ENCODE results near the gene CILP2.
A peak's percentile ranks its signal among the peaks of the same experiment; 100 is the strongest.

The CILP2 gene

GRCh38 chr19:19550972-19551852 is 13.1 kb downstream of the CILP2 start:
- ChIA-PET POLR2A (ENCODE audit: low non-redundant PET) (no interaction called here), CTCF (interaction anchor here (0.6 to 2.8 kb wide), 4 partner anchors 9 to 93 kb away, joined by 3 to 25 read pairs (median 4); no protein-coding TSS in a partner anchor)
- H3K27ac ChIP-seq, result peak overlapping the region; percentile 18; the same call in 1 of the 2 replicates
- TF ChIP-seq CTCF (conservative IDR thresholded peaks at IDR 0.05; ENCODE audit: low read depth), result no peak
- no peak for DNase-seq (ENCODE audit: low spot score)

- H3K27ac ChIP-seq, result peak overlapping the region; percentile 18; the same call in 1 of the 2 replicates
- POLR2A ChIA-PET (ENCODE audit: low non-redundant PET), result no interaction called here
- no peak for TF ChIP-seq CTCF (conservative IDR thresholded peaks at IDR 0.05; ENCODE audit: low read depth)
- DNase-seq (ENCODE audit: low spot score), result no peak
- CTCF ChIA-PET, result interaction anchor here (0.8 to 2.8 kb wide), 7 partner anchors 8 to 99 kb away, joined by 3 to 25 read pairs (median 4); no protein-coding TSS in a partner anchor
Measured at GRCh38 chr19:19551853-19552192, 13.8 kb downstream of the CILP2 start.

- CTCF ChIA-PET, result interaction anchor here (0.6 to 2.8 kb wide), 10 partner anchors 9 to 98 kb away, joined by 3 to 25 read pairs (median 4); no protein-coding TSS in a partner anchor
- H3K27ac ChIP-seq, result peak overlapping the region; percentile 18; the same call in 1 of the 2 replicates
- peak; percentile 70 for TF ChIP-seq CTCF (conservative IDR thresholded peaks at IDR 0.05; ENCODE audit: low read depth)
- peak; percentile 57 for DNase-seq (ENCODE audit: low spot score)
- POLR2A ChIA-PET (ENCODE audit: low non-redundant PET), result interaction anchor here (0.6 kb wide), 1 partner anchor 21 kb away, joined by 3 read pairs; no protein-coding TSS in a partner anchor
Measured at GRCh38 chr19:19552798-19553197, 14.7 kb downstream of the CILP2 start.

DNA sequence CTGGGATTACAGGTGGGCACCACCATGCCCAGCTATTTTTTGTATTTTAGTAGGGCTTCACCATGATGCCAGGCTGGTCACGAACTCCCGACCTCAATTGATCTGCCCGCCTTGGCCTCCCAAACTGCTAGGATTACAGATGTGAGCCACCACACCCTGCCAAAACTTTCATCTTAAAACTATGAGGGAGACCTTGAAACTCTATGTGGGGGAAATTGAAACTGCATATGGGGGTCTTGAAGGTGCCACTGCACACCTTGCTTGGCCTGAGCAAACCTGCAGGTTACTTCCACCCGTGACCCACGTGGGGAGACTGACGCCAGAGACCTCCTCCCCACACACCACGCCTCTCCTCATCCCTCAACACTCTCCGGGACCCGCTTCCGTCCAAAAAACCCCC is 15.6 kb downstream of the CILP2 start:
- CTCF ChIA-PET, result interaction anchor here (0.6 to 2.2 kb wide), 14 partner anchors 10 to 305 kb away, joined by 3 to 13 read pairs (median 4); partner anchors contain the start of gene GMIP
- TF ChIP-seq CTCF (conservative IDR thresholded peaks at IDR 0.05; ENCODE audit: low read depth), result no peak
- POLR2A ChIA-PET (ENCODE audit: low non-redundant PET), result no interaction called here
- no peak for DNase-seq (ENCODE audit: low spot score)
- H3K27ac ChIP-seq, result no peak overlapping the region

DNA sequence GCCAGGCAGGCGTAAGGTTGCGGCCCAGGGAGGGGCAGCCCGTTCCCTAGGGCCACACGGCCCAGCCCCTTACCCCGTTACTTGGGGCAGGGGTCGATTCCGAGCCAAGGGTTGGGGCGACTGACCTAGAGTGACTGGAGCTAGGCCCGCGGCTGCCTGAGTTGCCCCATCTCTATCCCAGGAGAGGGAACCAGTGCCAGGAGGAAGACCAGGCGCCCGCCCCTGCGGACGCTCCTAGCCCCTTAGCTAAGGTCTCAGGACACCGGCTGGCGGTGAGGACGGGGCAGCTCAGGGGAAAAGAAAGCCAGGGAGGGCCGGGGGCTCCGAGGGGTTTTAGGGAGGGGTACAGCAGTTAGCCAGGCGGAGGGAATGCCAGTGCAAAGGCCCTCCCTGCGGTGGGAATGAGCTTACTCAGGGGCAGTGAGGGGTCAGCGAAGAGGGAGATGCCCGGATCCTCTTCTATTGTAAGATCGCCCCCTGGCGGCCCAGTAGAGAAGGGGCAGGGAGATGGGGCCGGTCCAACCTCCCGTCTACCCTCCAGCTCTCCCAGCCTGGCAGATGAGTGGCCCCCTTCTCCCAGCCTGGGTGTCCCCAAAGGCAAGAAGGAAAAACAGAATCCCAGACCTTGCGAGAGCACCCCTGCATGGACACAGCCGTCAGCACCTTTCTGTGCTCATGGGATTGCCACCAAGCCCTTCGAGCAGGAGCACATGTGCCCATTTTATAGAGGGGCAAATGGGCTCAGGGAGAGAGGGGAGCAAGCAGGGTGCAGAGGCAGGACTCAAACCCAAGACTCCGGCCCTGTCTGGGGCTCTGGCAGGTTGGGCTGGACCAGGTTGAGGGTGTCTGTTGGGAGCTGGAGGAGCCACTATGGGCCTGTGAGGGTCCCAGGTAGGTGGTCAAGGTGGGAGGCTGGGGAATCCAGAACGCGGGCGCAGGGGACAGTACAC is 16.3 kb downstream of the CILP2 start:
- TF ChIP-seq CTCF (conservative IDR thresholded peaks at IDR 0.05; ENCODE audit: low read depth), result peak; percentile 74
- no peak for DNase-seq (ENCODE audit: low spot score)
- ChIA-PET CTCF (interaction anchor here (0.5 to 2.2 kb wide), 17 partner anchors 11 to 304 kb away, joined by 3 to 13 read pairs (median 4); partner anchors contain the start of gene GMIP), POLR2A (ENCODE audit: low non-redundant PET) (no interaction called here)
- H3K27ac ChIP-seq, result no peak overlapping the region

GRCh38 chr19:19558055-19558454 is 20.0 kb downstream of the CILP2 start:
- no peak overlapping the region for H3K27ac ChIP-seq
- TF ChIP-seq CTCF (conservative IDR thresholded peaks at IDR 0.05; ENCODE audit: low read depth), result no peak
- POLR2A ChIA-PET (ENCODE audit: low non-redundant PET), result no interaction called here
- CTCF ChIA-PET, result interaction anchor here (0.6 to 0.8 kb wide), 2 partner anchors 25 to 78 kb away, joined by 4 to 8 read pairs; no protein-coding TSS in a partner anchor
- DNase-seq (ENCODE audit: low spot score), result no peak
